A673 (cell line): Measurements from ENCODE around the gene STOX2. TPM values are rescaled to one million over a fixed set of nuclear protein-coding genes. Genes with fewer than 3 reads are reported as not detected.

Experiments used
- BruUV-seq: library from RNA; stranded (reverse); fragments of 400-500 nt; replicated peaks from 2 replicates; lab custom pipeline; 2021; lab: Mats Ljungman, UMichigan
- CTCF ChIA-PET: fragments of 300-600 bp; sonication (Branson Sonifier 250); formaldehyde crosslinking; loops from one replicate; lab custom pipeline; 2022; ENCODE audit warnings: antibody characterized with exemption; lab: Charles Lee
- POLR2A ChIA-PET: fragments of 300-600 bp; sonication (Branson Sonifier 250); formaldehyde crosslinking; loops from one replicate; lab custom pipeline; 2022; ENCODE audit warnings: antibody characterized with exemption; ENCODE audit not compliant: low non-redundant PET; lab: Charles Lee
- DNase-seq: peaks from one replicate; pipeline ENCODE4 v3.0.0-alpha.2; 2015; ENCODE audit warnings: low spot score
- H3K27ac ChIP-seq: fragments of 200-600 bp; sonication (generic); 2 replicates; pipeline ENCODE4 v1.5.1; 2016; ENCODE audit warnings: mixed run types, low read depth, mild to moderate bottlenecking, mixed read lengths, antibody characterized with exemption, low read length; ENCODE audit not compliant: poor library complexity, severe bottlenecking
- H3K27me3 ChIP-seq: fragments of 200-600 bp; sonication (generic); replicated peaks from 2 replicates; pipeline ENCODE4 v1.6.1; 2017; ENCODE audit warnings: mixed run types, low read depth, mild to moderate bottlenecking, mixed read lengths, antibody characterized with exemption, low read length; ENCODE audit not compliant: insufficient read depth, poor library complexity
- H3K36me3 ChIP-seq: fragments of 200-600 bp; sonication (generic); 2 replicates; pipeline ENCODE4 v1.6.1; 2016; ENCODE audit warnings: mixed run types, mild to moderate bottlenecking, mixed read lengths, antibody characterized with exemption, low read length; ENCODE audit not compliant: insufficient read depth, poor library complexity, severe bottlenecking
- H3K4me1 ChIP-seq: fragments of 200-600 bp; sonication (generic); 2 replicates; pipeline ENCODE4 v1.6.1; 2017; ENCODE audit warnings: mixed run types, mild to moderate bottlenecking, mixed read lengths, antibody characterized with exemption, low read length; ENCODE audit not compliant: insufficient read depth, poor library complexity, severe bottlenecking
- H3K4me3 ChIP-seq: fragments of 200-600 bp; sonication (generic); 2 replicates; pipeline ENCODE4 v1.5.1; 2016; ENCODE audit warnings: low read depth, mixed run types, mild to moderate bottlenecking, mixed read lengths, low read length; ENCODE audit not compliant: poor library complexity, severe bottlenecking
- H3K9me3 ChIP-seq: fragments of 200-600 bp; sonication (generic); 2 replicates; pipeline ENCODE4 v1.6.1; 2016; ENCODE audit warnings: mixed run types, low read depth, mild to moderate bottlenecking, mixed read lengths, antibody characterized with exemption, low read length; ENCODE audit not compliant: poor library complexity, severe bottlenecking
- CTCF ChIP-seq: fragments of 300-800, 200-600 bp; sonication (generic); conservative IDR thresholded peaks from 2 replicates; pipeline ENCODE4 v1.5.1; 2017; ENCODE audit warnings: low read depth, mild to moderate bottlenecking, antibody characterized with exemption, low read length, moderate library complexity, mixed read lengths
- EZH2 ChIP-seq: fragments of 200-600 bp; sonication (generic); IDR thresholded peaks from 2 replicates; pipeline ENCODE4 v1.6.1; 2017; ENCODE audit warnings: borderline replicate concordance, low read depth, mild to moderate bottlenecking, mixed read lengths, antibody characterized with exemption, low read length; ENCODE audit not compliant: poor library complexity, severe bottlenecking
- intact Hi-C: fragments of 100-400 bp; cut with micrococcal nuclease; formaldehyde crosslinking; loops from one replicate; pipeline ENCODE4 v1.10.0; 2022; ENCODE audit not compliant: unreplicated experiment
- total RNA-seq: library from RNA; stranded (reverse); gene quantifications from 2 replicates; pipeline ENCODE4 v1.2.3, GENCODE V29; 2021

Gene STOX2
- total RNA-seq, 1 experiment from 2014 or later, result 2.9 TPM

DNA sequence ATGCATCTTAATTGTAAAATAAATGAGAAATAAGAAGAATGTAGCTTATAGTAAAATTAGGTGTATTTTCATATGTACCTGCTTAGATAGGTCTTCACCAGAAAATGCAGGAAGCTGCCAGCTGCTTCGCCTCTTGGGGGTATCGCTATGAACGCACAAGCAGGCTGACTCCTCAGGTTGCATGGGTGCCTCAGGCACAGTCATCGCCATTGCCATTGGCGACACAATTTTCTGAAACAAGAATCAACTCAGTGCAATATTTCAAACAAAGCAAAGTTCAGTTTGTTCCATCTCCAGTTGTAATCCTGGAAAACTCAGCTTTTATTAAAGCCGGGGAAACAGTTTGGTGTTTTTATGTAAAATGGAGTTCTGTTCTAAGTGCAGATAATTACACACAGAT lies 29.7 kb downstream of the STOX2 start:
- Histone ChIP-seq H3K4me3 (no peak overlapping the region), H3K36me3 (no peaks in the 10 kb centered on the region), H3K9me3 (no peaks in the 10 kb centered on the region), H3K27me3 (no peaks in the 10 kb centered on the region), H3K27ac (no peak overlapping the region), H3K4me1 (peaks cover 5% of the 10 kb centered on the region)
- TF ChIP-seq EZH2 (no peak), CTCF (no peak)
- intact Hi-C loops, result no loop called here
- BruUV-seq, result no TSS peak
- ChIA-PET POLR2A (no interaction called here), CTCF (no interaction called here)
- DNase-seq, result no peak

DNA sequence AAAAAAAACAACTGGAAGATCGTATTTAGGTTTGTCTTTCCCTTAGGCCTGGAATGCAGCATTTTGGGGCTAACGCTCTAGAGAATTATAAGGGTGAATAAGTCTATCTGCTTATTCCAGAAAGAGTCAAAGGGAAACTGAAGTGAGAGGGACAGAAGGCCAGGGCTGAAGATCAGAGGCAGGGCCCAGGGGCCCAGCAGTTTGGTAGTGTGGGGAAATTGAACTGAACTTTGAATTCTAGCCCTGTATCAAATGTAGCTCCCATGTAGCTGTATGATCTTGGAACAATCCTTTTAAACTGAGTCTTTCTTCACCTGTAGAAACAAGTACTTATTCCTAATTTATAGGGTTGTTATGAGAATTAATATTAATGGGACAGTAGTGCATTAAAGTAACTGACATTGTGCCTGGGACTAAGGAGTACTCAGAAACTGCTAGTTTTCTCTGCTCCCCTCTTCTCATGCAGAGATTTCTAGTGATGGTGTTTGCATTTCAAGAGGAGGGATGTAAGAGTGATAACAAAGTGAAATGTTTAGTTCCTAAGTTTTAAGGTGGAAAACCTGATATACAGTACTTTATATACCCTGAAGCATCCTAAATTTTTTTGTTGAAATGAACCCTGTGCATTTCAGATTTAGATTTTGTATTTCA lies 30.4 kb downstream of the STOX2 start:
- intact Hi-C loops, result no loop called here
- H3K36me3 ChIP-seq, result no peaks in the 10 kb centered on the region
- no TSS peak for BruUV-seq
- ChIA-PET POLR2A (no interaction called here), CTCF (no interaction called here)
- no peak overlapping the region for H3K4me3 ChIP-seq
- H3K27ac ChIP-seq, result no peak overlapping the region
- peaks cover 5% of the 10 kb centered on the region for H3K4me1 ChIP-seq
- H3K9me3 ChIP-seq, result no peaks in the 10 kb centered on the region
- no peak for DNase-seq
- no peak for TF ChIP-seq CTCF
- no peak for TF ChIP-seq EZH2
- no peaks in the 10 kb centered on the region for H3K27me3 ChIP-seq

DNA sequence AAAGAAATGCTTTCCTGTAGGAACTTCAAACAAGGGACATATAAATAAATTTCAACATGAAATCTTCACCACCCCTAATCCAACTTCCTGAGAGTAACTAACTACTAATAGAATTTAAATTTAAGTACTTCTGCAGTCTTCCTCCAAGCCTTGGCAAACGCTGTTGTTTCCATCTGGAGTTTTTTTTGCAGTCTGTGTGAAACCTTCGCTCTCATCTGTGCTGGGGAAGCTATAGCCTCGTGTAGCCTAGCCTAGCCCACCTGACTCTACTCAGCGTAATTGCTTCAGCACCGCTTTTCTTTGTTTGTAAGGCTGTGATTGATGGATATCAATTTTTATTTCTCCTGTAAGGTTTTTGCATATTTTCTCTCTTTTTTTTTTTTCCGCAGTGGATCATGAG lies 30.9 kb downstream of the STOX2 start:
- Histone ChIP-seq H3K4me3 (no peak overlapping the region), H3K36me3 (no peaks in the 10 kb centered on the region), H3K27ac (no peak overlapping the region), H3K9me3 (no peaks in the 10 kb centered on the region), H3K4me1 (peaks cover 5% of the 10 kb centered on the region), H3K27me3 (no peaks in the 10 kb centered on the region)
- BruUV-seq, result no TSS peak
- CTCF ChIA-PET, result no interaction called here
- DNase-seq, result no peak
- intact Hi-C loops, result no loop called here
- TF ChIP-seq EZH2, result no peak
- TF ChIP-seq CTCF, result no peak
- POLR2A ChIA-PET, result no interaction called here
